Measurements from ENCODE around the gene KHDRBS1. TPM values are rescaled to one million over a fixed set of nuclear protein-coding genes. Genes with fewer than 3 reads are reported as not detected.

Gene KHDRBS1
- polyA plus RNA-seq, 1 of the 3 experiments (the other 2 are of a cell fraction) = 52.8 TPM

DNA sequence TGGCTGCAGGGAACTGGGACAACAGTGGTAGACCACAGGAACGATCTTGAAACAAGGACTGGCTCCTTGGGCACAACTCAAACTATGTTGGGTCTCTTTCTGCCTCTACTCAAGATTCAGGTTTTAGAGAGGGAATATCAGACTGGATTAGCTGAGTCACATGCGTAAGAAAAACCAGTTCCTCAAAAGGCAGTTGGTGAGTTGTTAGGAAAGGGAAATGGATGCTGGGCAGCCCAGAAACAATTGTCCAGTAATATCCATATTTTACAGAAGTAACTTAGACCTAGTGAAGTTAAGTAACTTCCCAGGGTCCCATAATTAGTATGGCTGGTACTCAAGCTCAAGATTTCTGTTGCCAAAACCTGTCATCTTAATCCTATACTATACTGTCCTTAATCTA lies 32.1 kb downstream of the KHDRBS1 start:
- no peak overlapping the region for H3K4me3 ChIP-seq (ENCODE audit: low read depth in 2 of 2, low read length in 1 of 2)
- 91% methylated on average over 2 of the region's 2 CpGs for WGBS (ENCODE audit: low lambda C conversion rate)
- H3F3A ChIP-seq (replicated peaks; ENCODE audit: insufficient read depth) = peaks cover 43% of the 10 kb centered on the region
- no peak overlapping the region for H3K4me2 ChIP-seq
- H3K4me1 ChIP-seq (ENCODE audit: control insufficient read depth in 1 of 2, insufficient read depth in 2 of 2, low read depth in 1 of 2, low read length in 1 of 2) = no peaks in the 10 kb centered on the region; a peak in 1 of 4 replicates
- ChIA-PET POLR2A (interaction anchor here (0.6 kb wide), 1 partner anchor 25 kb away, joined by 3 read pairs; no protein-coding TSS in a partner anchor), CTCF (interaction anchor here (1.0 kb wide), 1 partner anchor 8 kb away, joined by 3 read pairs; no protein-coding TSS in a partner anchor)
- H4K20me1 ChIP-seq (ENCODE audit: insufficient read depth) = peaks cover 30% of the 10 kb centered on the region
- H3K27me3 ChIP-seq (ENCODE audit: insufficient read depth) = no peaks in the 10 kb centered on the region
- H3K9me3 ChIP-seq = no peaks in the 10 kb centered on the region
- DNase-seq = no peak
- no peak overlapping the region for H2AFZ ChIP-seq (ENCODE audit: low read depth)
- no peak for TF ChIP-seq RCOR1 (IDR thresholded peaks at IDR 0.05; ENCODE audit: low read length)
- TF ChIP-seq GABPA (IDR thresholded peaks at IDR 0.05; ENCODE audit: low read depth) = no peak
- no peak for TF ChIP-seq POLR2AphosphoS5 (IDR thresholded peaks at IDR 0.05; ENCODE audit: low read depth, low read length)
- TF ChIP-seq, protein P1, sequence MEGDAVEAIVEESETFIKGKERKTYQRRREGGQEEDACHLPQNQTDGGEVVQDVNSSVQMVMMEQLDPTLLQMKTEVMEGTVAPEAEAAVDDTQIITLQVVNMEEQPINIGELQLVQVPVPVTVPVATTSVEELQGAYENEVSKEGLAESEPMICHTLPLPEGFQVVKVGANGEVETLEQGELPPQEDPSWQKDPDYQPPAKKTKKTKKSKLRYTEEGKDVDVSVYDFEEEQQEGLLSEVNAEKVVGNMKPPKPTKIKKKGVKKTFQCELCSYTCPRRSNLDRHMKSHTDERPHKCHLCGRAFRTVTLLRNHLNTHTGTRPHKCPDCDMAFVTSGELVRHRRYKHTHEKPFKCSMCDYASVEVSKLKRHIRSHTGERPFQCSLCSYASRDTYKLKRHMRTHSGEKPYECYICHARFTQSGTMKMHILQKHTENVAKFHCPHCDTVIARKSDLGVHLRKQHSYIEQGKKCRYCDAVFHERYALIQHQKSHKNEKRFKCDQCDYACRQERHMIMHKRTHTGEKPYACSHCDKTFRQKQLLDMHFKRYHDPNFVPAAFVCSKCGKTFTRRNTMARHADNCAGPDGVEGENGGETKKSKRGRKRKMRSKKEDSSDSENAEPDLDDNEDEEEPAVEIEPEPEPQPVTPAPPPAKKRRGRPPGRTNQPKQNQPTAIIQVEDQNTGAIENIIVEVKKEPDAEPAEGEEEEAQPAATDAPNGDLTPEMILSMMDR (IDR thresholded peaks at IDR 0.05) = no peak
- TF ChIP-seq MAX (IDR thresholded peaks at IDR 0.05; ENCODE audit: low read depth) = no peak
- TF ChIP-seq NRF1 (IDR thresholded peaks at IDR 0.05; ENCODE audit: low read depth, low read length) = no peak
- TF ChIP-seq REST (IDR thresholded peaks at IDR 0.05; ENCODE audit: low read depth, low read length) = no peak
- no peaks in the 10 kb centered on the region; the same call in none of the 2 replicates for H3K79me2 ChIP-seq (ENCODE audit: insufficient read depth)
- H3K36me3 ChIP-seq (replicated peaks in 1 of 2; ENCODE audit: control insufficient read depth in 1 of 2, insufficient read depth in 2 of 2, low read length in 1 of 2) = peaks cover 36 to 100% of the 10 kb centered on the region in 2 experiments
- no peaks in the 10 kb centered on the region for H3K9me2 ChIP-seq
- H3K9ac ChIP-seq = no peak overlapping the region
- H3K27ac ChIP-seq (ENCODE audit: low read depth in 2 of 2, low read length in 1 of 2) = peak overlapping the region in 1 of 2 experiments; percentile 15; a peak in 1 of 4 replicates

GRCh38 chr1:32047701-32048100 lies 34.0 kb downstream of the KHDRBS1 start:
- H3K9me3 ChIP-seq = no peaks in the 10 kb centered on the region
- ChIA-PET POLR2A (interaction anchor here (0.6 to 1.5 kb wide), 2 partner anchors 9 to 12 kb away, joined by 3 to 5 read pairs; no protein-coding TSS in a partner anchor), CTCF (no interaction called here)
- no peak for DNase-seq
- peaks cover 53% of the 10 kb centered on the region for H3F3A ChIP-seq (replicated peaks; ENCODE audit: insufficient read depth)
- H3K36me3 ChIP-seq (replicated peaks in 1 of 2; ENCODE audit: control insufficient read depth in 1 of 2, insufficient read depth in 2 of 2, low read length in 1 of 2) = peaks cover 44 to 97% of the 10 kb centered on the region in 2 experiments
- H3K4me3 ChIP-seq (ENCODE audit: low read depth in 2 of 2, low read length in 1 of 2) = no peak overlapping the region
- no peaks in the 10 kb centered on the region for H3K9me2 ChIP-seq
- H3K27me3 ChIP-seq (ENCODE audit: insufficient read depth) = no peaks in the 10 kb centered on the region
- H3K79me2 ChIP-seq (ENCODE audit: insufficient read depth) = no peaks in the 10 kb centered on the region; the same call in none of the 2 replicates
- H4K20me1 ChIP-seq (ENCODE audit: insufficient read depth) = peaks cover 30% of the 10 kb centered on the region; the same call in 1 of the 2 replicates
- no peak overlapping the region for H3K4me2 ChIP-seq
- H3K27ac ChIP-seq (ENCODE audit: low read depth in 2 of 2, low read length in 1 of 2) = peak overlapping the region in 1 of 2 experiments; percentile 8; a peak in 1 of 4 replicates
- no peak overlapping the region for H2AFZ ChIP-seq (ENCODE audit: low read depth)
- no peaks in the 10 kb centered on the region; a peak in 1 of 4 replicates for H3K4me1 ChIP-seq (ENCODE audit: control insufficient read depth in 1 of 2, insufficient read depth in 2 of 2, low read depth in 1 of 2, low read length in 1 of 2)
- H3K9ac ChIP-seq = no peak overlapping the region
- TF ChIP-seq, protein P2, sequence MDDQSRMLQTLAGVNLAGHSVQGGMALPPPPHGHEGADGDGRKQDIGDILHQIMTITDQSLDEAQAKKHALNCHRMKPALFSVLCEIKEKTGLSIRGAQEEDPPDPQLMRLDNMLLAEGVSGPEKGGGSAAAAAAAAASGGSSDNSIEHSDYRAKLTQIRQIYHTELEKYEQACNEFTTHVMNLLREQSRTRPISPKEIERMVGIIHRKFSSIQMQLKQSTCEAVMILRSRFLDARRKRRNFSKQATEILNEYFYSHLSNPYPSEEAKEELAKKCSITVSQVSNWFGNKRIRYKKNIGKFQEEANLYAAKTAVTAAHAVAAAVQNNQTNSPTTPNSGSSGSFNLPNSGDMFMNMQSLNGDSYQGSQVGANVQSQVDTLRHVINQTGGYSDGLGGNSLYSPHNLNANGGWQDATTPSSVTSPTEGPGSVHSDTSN (IDR thresholded peaks at IDR 0.05) = no peak
- TF ChIP-seq EZH2phosphoT487 (IDR thresholded peaks at IDR 0.05; ENCODE audit: borderline replicate concordance, low read depth) = no peak
- TF ChIP-seq TAF1 (IDR thresholded peaks at IDR 0.05; ENCODE audit: borderline replicate concordance, low read depth, low read length) = no peak
- TF ChIP-seq, protein P3, sequence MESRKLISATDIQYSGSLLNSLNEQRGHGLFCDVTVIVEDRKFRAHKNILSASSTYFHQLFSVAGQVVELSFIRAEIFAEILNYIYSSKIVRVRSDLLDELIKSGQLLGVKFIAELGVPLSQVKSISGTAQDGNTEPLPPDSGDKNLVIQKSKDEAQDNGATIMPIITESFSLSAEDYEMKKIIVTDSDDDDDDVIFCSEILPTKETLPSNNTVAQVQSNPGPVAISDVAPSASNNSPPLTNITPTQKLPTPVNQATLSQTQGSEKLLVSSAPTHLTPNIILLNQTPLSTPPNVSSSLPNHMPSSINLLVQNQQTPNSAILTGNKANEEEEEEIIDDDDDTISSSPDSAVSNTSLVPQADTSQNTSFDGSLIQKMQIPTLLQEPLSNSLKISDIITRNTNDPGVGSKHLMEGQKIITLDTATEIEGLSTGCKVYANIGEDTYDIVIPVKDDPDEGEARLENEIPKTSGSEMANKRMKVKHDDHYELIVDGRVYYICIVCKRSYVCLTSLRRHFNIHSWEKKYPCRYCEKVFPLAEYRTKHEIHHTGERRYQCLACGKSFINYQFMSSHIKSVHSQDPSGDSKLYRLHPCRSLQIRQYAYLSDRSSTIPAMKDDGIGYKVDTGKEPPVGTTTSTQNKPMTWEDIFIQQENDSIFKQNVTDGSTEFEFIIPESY (IDR thresholded peaks at IDR 0.05; ENCODE audit: borderline replicate concordance, low read depth) = no peak
- no peak for TF ChIP-seq MXI1 (IDR thresholded peaks at IDR 0.05; ENCODE audit: low read depth, low read length)
- no peak for TF ChIP-seq GABPA (IDR thresholded peaks at IDR 0.05; ENCODE audit: low read depth)
- TF ChIP-seq YY1 (IDR thresholded peaks at IDR 0.05; ENCODE audit: low read depth) = no peak
- no peak for TF ChIP-seq REST (IDR thresholded peaks at IDR 0.05; ENCODE audit: low read depth, low read length)
